Raji (cell line): ENCODE results near the gene SHISAL1.

Experiments
- POLR2A ChIP-seq: IDR thresholded peaks from 2 replicates; pipeline ENCODE4 v1.6.1; 2011; ENCODE audit warnings: low read depth, low read length, control low read depth; ENCODE audit not compliant: insufficient read depth

Gene SHISAL1

GRCh38 chr22:44317886-44318637, 5.3 kb upstream of the SHISAL1 start:
- TF ChIP-seq POLR2A = no peak

GRCh38 chr22:44317123-44317444, 4.3 kb upstream of the SHISAL1 start:
- TF ChIP-seq POLR2A = no peak

GRCh38 chr22:44316393-44317122, 3.8 kb upstream of the SHISAL1 start:
- no peak for TF ChIP-seq POLR2A

- no peak for TF ChIP-seq POLR2A
Observed at GRCh38 chr22:44314425-44315067, 1.8 kb upstream of the SHISAL1 start.

- no peak for TF ChIP-seq POLR2A
Observed at GRCh38 chr22:44313385-44314006, 745 bp upstream of the SHISAL1 start.

- no peak for TF ChIP-seq POLR2A
Observed at GRCh38 chr22:44311855-44312170, 938 bp downstream of the SHISAL1 start.

- TF ChIP-seq POLR2A = no peak
Observed at GRCh38 chr22:44311104-44311854, 1.5 kb downstream of the SHISAL1 start.

GRCh38 chr22:44309647-44310046, 3.1 kb downstream of the SHISAL1 start:
- TF ChIP-seq POLR2A = no peak

GRCh38 chr22:44309137-44309536, 3.6 kb downstream of the SHISAL1 start:
- TF ChIP-seq POLR2A = no peak

GRCh38 chr22:44307509-44308169, 5.1 kb downstream of the SHISAL1 start:
- TF ChIP-seq POLR2A = no peak

GRCh38 chr22:44305888-44306287, 6.9 kb downstream of the SHISAL1 start:
- no peak for TF ChIP-seq POLR2A

GRCh38 chr22:44305455-44305854, 7.3 kb downstream of the SHISAL1 start:
- no peak for TF ChIP-seq POLR2A

- TF ChIP-seq POLR2A = no peak
Observed at GRCh38 chr22:44304911-44305310, 7.8 kb downstream of the SHISAL1 start.

- TF ChIP-seq POLR2A = no peak
Observed at GRCh38 chr22:44304354-44304753, 8.4 kb downstream of the SHISAL1 start.

GRCh38 chr22:44301039-44301438, 11.7 kb downstream of the SHISAL1 start:
- no peak for TF ChIP-seq POLR2A
